GM19463 (cell line): ENCODE measurements around the gene DYNLT3.

Source experiments
- ATAC-seq: cut with Tn5 transposase; IDR thresholded peaks from one replicate; pipeline ENCODE4 v1.9.1; 2021; ENCODE audit warnings: mild to moderate bottlenecking, moderate library complexity; ENCODE audit not compliant: unreplicated experiment

Gene DYNLT3

GRCh38 chrX:37846141-37846540 lies 1.2 kb downstream of the DYNLT3 start:
- no peak for ATAC-seq

- no peak for ATAC-seq
Measured at GRCh38 chrX:37844622-37845021, 2.7 kb downstream of the DYNLT3 start.

GRCh38 chrX:37840931-37841330 lies 6.4 kb downstream of the DYNLT3 start:
- no peak for ATAC-seq

- no peak for ATAC-seq
Measured at GRCh38 chrX:37834937-37835336, 12.4 kb downstream of the DYNLT3 start.

- no peak for ATAC-seq
Measured at GRCh38 chrX:37830371-37830770, 17.0 kb downstream of the DYNLT3 start.

- no peak for ATAC-seq
Measured at GRCh38 chrX:37829721-37830120, 17.6 kb downstream of the DYNLT3 start.

GRCh38 chrX:37825215-37825842 lies 22.0 kb downstream of the DYNLT3 start:
- ATAC-seq = peak; percentile 62

GRCh38 chrX:37824491-37825214 lies 22.7 kb downstream of the DYNLT3 start:
- no peak for ATAC-seq

- ATAC-seq = no peak
Measured at GRCh38 chrX:37820646-37821045, 26.7 kb downstream of the DYNLT3 start.

- peak; percentile 35 for ATAC-seq
Measured at GRCh38 chrX:37818031-37818430, 29.3 kb downstream of the DYNLT3 start.

GRCh38 chrX:37817579-37817978 lies 29.8 kb downstream of the DYNLT3 start:
- no peak for ATAC-seq

- no peak for ATAC-seq
Measured at GRCh38 chrX:37817176-37817575, 30.2 kb downstream of the DYNLT3 start.

- ATAC-seq = no peak
Measured at GRCh38 chrX:37816766-37817165, 30.6 kb downstream of the DYNLT3 start.

- ATAC-seq = no peak
Measured at GRCh38 chrX:37815366-37815765, 32.0 kb downstream of the DYNLT3 start.

GRCh38 chrX:37813570-37813969 lies 33.8 kb downstream of the DYNLT3 start:
- ATAC-seq = no peak

- no peak for ATAC-seq
Measured at GRCh38 chrX:37812110-37812509, 35.3 kb downstream of the DYNLT3 start.

GRCh38 chrX:37809970-37810369 lies 37.4 kb downstream of the DYNLT3 start:
- ATAC-seq = no peak

GRCh38 chrX:37803057-37803456 lies 44.3 kb downstream of the DYNLT3 start:
- no peak for ATAC-seq

GRCh38 chrX:37802028-37802427 lies 45.3 kb downstream of the DYNLT3 start:
- ATAC-seq = no peak

- ATAC-seq = no peak
Measured at GRCh38 chrX:37800717-37801116, 46.7 kb downstream of the DYNLT3 start.

- ATAC-seq = no peak
Measured at GRCh38 chrX:37799936-37800335, 47.4 kb downstream of the DYNLT3 start.

GRCh38 chrX:37796805-37797204 lies 50.6 kb downstream of the DYNLT3 start:
- ATAC-seq = peak; percentile 86

- ATAC-seq = no peak
Measured at GRCh38 chrX:37796310-37796709, 51.1 kb downstream of the DYNLT3 start.
